ENCODE data around the gene BZW1.

Gene BZW1

GRCh38 chr2:200788121-200788718 is 23.5 kb upstream of the BZW1 start (continued):
- no peak for TF ChIP-seq PRDM2 (tag by site-specific recombination; IDR thresholded peaks at IDR 0.05; ENCODE audit: borderline replicate concordance)
- TF ChIP-seq ZNF148 (tag by site-specific recombination; IDR thresholded peaks at IDR 0.05; ENCODE audit: borderline replicate concordance) = no peak
- no peak for TF ChIP-seq ZNF776 (tag by site-specific recombination; IDR thresholded peaks at IDR 0.05; ENCODE audit: borderline replicate concordance)
- no peak for TF ChIP-seq ZNF747 (tag by site-specific recombination; IDR thresholded peaks at IDR 0.05)
- no peak for TF ChIP-seq ZNF791 (tag by site-specific recombination; IDR thresholded peaks at IDR 0.05)
- no peak for TF ChIP-seq ZNF830 (tag by site-specific recombination; IDR thresholded peaks at IDR 0.05; ENCODE audit: low read depth)
- no peak for TF ChIP-seq ZNF138 (tag by site-specific recombination; IDR thresholded peaks at IDR 0.05; ENCODE audit: borderline replicate concordance)
- no peak for TF ChIP-seq REST (tag by site-specific recombination; IDR thresholded peaks at IDR 0.05)

- POLR2A ChIA-PET = interaction anchor here (1.0 kb wide), 1 partner anchor 21 kb away, joined by 5 read pairs; the partner anchor contains the start of gene BZW1
- Histone ChIP-seq H3K27ac (ENCODE audit: extremely low read depth, low read depth, low read length) (no peak overlapping the region), H3K9me3 (ENCODE audit: control insufficient read depth, insufficient read depth, low read depth, low read length) (no peaks in the 10 kb centered on the region), H3K36me3 (ENCODE audit: control insufficient read depth in 2 of 2, insufficient read depth in 1 of 2, low read length in 2 of 2) (no peaks in the 10 kb centered on the region), H3K4me3 (ENCODE audit: low read depth, low read length) (no peak overlapping the region), H3K4me1 (ENCODE audit: control insufficient read depth, insufficient read depth, low read length) (peaks cover 13% of the 10 kb centered on the region; the same call in 1 of the 2 replicates)
- CTCF ChIA-PET = interaction anchor here (0.7 kb wide), 1 partner anchor 18 kb away, joined by 3 read pairs; no protein-coding TSS in a partner anchor
- no peak for TF ChIP-seq ZNF138 (tag by site-specific recombination; IDR thresholded peaks at IDR 0.05; ENCODE audit: borderline replicate concordance)
- TF ChIP-seq ZNF202 (tag by site-specific recombination; IDR thresholded peaks at IDR 0.05; ENCODE audit: borderline replicate concordance) = no peak
- TF ChIP-seq ZNF513 (tag by site-specific recombination; IDR thresholded peaks at IDR 0.05) = no peak
- no peak for TF ChIP-seq ZNF398 (tag by site-specific recombination; IDR thresholded peaks at IDR 0.05)
- no peak for TF ChIP-seq ZNF776 (tag by site-specific recombination; IDR thresholded peaks at IDR 0.05; ENCODE audit: borderline replicate concordance)
- no peak for TF ChIP-seq ZNF501 (tag by site-specific recombination; IDR thresholded peaks at IDR 0.05)
- no peak for TF ChIP-seq ZNF624 (tag by site-specific recombination; IDR thresholded peaks at IDR 0.05)
- TF ChIP-seq ZNF558 (tag by site-specific recombination; IDR thresholded peaks at IDR 0.05) = no peak
- no peak for TF ChIP-seq PRDM6 (tag by site-specific recombination; IDR thresholded peaks at IDR 0.05)
- TF ChIP-seq ZNF629 (tag by site-specific recombination; IDR thresholded peaks at IDR 0.05) = no peak
Observed at GRCh38 chr2:200790185-200790584, 21.5 kb upstream of the BZW1 start.

Data from HEK293 (cell line).